Peyer's patch (tissue), 4 donors: ENCODE measurements around the gene CYREN. TPM values are rescaled to one million over a fixed set of nuclear protein-coding genes. Genes with fewer than 3 reads are reported as not detected.
"Not testable (repeated sequence)": the region's sequence is repeated elsewhere in the genome, so short reads cannot be mapped to it uniquely, and the experiment has no call there.

Source experiments
- DNase-seq, 3 donors: peaks; one replicate each; pipeline ENCODE4 v3.0.0-alpha.2; 2017 to 2019
- H3K27ac ChIP-seq, 4 donors: fragments of 200-600 bp; sonication (generic); one replicate each; pipeline ENCODE4 v1.5.1; 2016 to 2019
- H3K27me3 ChIP-seq, 2 donors: fragments of 200-600 bp; sonication (generic); one replicate each; pipeline ENCODE4 v1.5.1; 2019
- H3K36me3 ChIP-seq, 3 donors: fragments of 200-600 bp; sonication (generic); one replicate each; pipeline ENCODE4 v1.5.1; 2016 to 2019
- H3K4me1 ChIP-seq, 4 donors: fragments of 200-600 bp; sonication (generic); one replicate each; pipeline ENCODE4 v1.5.1; 2016 to 2019
- H3K4me3 ChIP-seq, 4 donors: fragments of 200-600 bp; sonication (generic); 1 replicate in 3 of 4; 2 replicates in 1 of 4; pipeline ENCODE4 v1.5.1; 2016 to 2019; ENCODE audit warnings: mild to moderate bottlenecking in 1 of 4
- H3K9me3 ChIP-seq, 4 donors: fragments of 200-600 bp; sonication (generic); one replicate each; pipeline ENCODE4 v1.5.1; 2016 to 2019; ENCODE audit warnings: mild to moderate bottlenecking in 1 of 4
- POLR2A ChIP-seq, 2 donors: fragments of 450-650 bp; IDR thresholded peaks; one replicate each; pipeline ENCODE4 v1.5.1; 2017; ENCODE audit warnings: antibody characterized with exemption in 2 of 2, mild to moderate bottlenecking in 2 of 2, moderate library complexity in 2 of 2
- total RNA-seq, 4 donors: library from RNA; depleted of rRNA; stranded (reverse); fragments of >200 nt; gene quantifications; one replicate each; pipeline ENCODE4 v1.1.0, GENCODE V29; 2016
- TF ChIP-seq, protein P1 (sequence below), 6 experiments: fragments of 450-650 bp in 4 of 6; fragments of 200-600 bp in 2 of 6; sonication (generic) in 1 of 6; IDR thresholded peaks; one replicate each; pipeline ENCODE4 v1.5.1; 2017 to 2019; ENCODE audit warnings: antibody characterized with exemption in 6 of 6, mild to moderate bottlenecking in 3 of 6, moderate library complexity in 1 of 6

Gene CYREN, protein sequence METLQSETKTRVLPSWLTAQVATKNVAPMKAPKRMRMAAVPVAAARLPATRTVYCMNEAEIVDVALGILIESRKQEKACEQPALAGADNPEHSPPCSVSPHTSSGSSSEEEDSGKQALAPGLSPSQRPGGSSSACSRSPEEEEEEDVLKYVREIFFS
- total RNA-seq: 10 to 100 TPM; 32.4 to 66.8 (median 42.5) TPM

DNA sequence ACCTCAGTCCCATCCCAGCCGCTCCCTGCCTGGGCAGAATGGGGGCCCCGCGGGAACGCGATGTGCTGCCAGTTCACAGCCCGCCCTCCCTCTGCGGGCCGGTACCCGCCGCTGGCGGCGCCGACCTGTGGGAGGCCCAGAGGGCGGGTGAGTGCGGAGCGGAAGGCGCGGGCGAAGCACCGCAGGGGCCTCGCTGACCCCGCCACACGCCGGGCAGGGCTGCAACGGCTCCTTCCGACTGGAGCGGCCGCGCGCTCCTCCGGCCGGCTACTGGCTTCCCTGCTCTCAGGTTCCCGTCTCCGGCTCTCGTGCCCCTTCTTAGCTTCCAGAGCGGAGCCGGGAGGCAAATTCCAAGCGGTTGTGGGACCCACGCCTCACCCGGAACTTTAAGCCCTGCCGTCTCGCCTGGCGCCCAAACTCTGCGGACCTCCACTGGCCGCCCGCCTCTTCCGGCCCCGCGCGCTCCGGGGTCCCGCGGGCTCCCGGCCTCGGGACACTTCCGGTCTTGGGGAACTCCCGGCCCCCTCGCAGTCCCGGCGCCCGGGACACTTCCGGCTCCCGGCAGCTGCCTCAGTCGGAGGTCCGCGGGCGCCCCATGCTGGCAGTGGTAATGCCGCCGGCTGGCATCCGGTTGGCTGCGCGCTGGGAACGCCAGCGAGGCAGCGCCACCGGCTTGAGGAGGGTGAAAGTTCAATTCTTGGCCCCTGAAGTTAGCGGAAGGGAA lies at the start of gene CYREN:
CYREN (minus strand) TSS at position 434 of the 724 bp plus-strand sequence. CDS start 1,785 bp downstream, outside the sequence.
- peak within 1 kb of the TSS; percentile 95 to 97 (median 96) for H3K27ac ChIP-seq
- peak within 1 kb of the TSS; percentile 62 to 91 (median 70) for H3K4me3 ChIP-seq
- H3K36me3 ChIP-seq: peaks cover 0 to 30% (median 0%) of the 10 kb centered on the region in 3 donors
- DNase-seq: peak; percentile 94 to 97 (median 97)
- peaks cover 3 to 35% (median 6%) of the 10 kb centered on the region in 4 donors for H3K4me1 ChIP-seq
- no peaks in the 10 kb centered on the region for H3K27me3 ChIP-seq
- H3K9me3 ChIP-seq: no peaks in the 10 kb centered on the region
- TF ChIP-seq POLR2A (IDR thresholded peaks at IDR 0.05): peak; percentile 56 to 63
- TF ChIP-seq, protein P1, sequence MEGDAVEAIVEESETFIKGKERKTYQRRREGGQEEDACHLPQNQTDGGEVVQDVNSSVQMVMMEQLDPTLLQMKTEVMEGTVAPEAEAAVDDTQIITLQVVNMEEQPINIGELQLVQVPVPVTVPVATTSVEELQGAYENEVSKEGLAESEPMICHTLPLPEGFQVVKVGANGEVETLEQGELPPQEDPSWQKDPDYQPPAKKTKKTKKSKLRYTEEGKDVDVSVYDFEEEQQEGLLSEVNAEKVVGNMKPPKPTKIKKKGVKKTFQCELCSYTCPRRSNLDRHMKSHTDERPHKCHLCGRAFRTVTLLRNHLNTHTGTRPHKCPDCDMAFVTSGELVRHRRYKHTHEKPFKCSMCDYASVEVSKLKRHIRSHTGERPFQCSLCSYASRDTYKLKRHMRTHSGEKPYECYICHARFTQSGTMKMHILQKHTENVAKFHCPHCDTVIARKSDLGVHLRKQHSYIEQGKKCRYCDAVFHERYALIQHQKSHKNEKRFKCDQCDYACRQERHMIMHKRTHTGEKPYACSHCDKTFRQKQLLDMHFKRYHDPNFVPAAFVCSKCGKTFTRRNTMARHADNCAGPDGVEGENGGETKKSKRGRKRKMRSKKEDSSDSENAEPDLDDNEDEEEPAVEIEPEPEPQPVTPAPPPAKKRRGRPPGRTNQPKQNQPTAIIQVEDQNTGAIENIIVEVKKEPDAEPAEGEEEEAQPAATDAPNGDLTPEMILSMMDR (IDR thresholded peaks at IDR 0.05): peak in 5 of 6 experiments; percentile 56 to 90 (median 77)

DNA sequence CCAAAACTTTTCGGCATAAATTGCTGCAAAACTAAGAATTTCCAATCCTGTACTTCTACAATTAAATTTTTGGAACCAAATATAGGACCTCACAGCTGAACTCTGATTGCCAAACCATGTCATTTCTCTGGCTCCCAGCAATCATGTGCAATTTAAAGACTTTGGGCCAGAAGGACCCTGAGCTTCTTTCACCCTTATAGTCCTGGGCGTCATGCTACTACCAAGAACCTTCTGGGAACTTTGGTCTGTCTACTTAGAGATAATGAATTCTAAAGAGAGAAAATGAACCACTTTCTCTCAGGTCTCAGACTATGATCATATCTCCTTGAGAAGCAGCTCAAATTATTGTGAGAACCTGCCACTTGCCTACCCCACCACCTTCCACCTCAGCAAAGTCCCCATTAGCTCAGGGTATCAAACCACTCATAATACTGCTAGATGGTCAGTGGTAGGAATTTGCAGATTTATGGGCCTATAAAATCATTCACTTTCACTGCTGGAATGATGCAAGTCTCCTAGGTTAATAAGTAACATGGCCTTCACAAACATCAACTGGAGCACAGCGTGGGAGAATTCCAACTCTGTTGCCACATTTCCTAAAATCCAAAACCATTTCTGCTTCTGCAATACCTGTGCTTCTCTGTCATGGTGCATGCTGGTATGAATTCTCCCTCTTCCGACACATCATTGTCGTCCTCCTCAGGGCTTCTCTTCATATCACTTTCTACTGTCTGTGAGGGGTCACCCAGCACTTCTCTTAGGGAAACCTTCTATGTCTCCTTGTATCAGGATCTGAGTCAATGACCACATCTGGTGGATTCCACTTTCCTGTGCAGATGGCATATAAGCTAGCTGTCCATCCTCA lies 47.4 kb upstream of the CYREN start:
- no peak for DNase-seq
- Histone ChIP-seq H3K27ac (peak overlapping the region in 1 of 4 donors; percentile 5), H3K27me3 (no peaks in the 10 kb centered on the region), H3K4me1 (no peaks in the 10 kb centered on the region), H3K4me3 (no peak overlapping the region), H3K9me3 (no peaks in the 10 kb centered on the region), H3K36me3 (no peaks in the 10 kb centered on the region)
- TF ChIP-seq POLR2A (IDR thresholded peaks at IDR 0.05): no peak
- TF ChIP-seq, protein P1 (IDR thresholded peaks at IDR 0.05): no peak

DNA sequence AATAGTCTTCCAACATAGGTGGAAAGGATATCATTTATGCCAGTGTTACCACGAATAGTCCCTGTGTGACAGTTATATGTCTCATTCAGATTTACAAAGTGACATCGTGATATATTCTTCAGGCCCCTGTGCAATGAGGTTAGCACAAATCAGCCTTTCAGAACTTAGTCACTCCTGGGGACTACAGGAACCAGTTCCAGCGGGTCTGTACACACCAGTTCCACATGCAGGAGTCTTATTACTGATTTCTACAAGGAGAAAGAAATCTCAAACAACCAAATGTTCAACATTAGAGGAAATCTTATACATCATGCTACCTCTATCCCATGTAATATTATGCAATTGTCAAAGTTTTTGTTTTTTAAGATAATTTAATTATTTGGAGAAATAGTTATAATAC lies 45.2 kb upstream of the CYREN start:
- H3K36me3 ChIP-seq: no peaks in the 10 kb centered on the region
- TF ChIP-seq, protein P1 (IDR thresholded peaks at IDR 0.05): no peak
- no peak overlapping the region for H3K27ac ChIP-seq
- no peak for DNase-seq
- no peaks in the 10 kb centered on the region for H3K9me3 ChIP-seq
- H3K4me3 ChIP-seq: no peak overlapping the region
- no peaks in the 10 kb centered on the region for H3K27me3 ChIP-seq
- H3K4me1 ChIP-seq: peaks cover 0 to under 1% (median 0%) of the 10 kb centered on the region in 4 donors

DNA sequence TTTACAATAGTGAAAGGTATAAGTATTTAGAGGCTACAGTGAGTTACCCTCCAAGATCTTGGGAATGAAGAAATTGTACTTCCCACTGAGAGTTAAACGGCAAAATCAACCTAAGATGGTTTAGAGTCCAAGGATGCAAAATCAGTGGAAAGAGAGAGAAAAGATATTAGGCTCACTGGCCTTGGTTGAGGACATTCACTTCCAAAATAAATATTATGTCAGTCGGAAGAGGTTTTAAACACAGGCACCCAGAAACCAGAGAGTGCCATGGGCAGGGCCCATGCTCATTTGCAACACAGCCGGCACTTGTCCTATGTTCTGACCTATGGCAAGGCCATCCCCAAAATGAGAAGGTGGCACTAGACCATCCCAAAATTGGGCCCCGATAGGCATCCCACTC lies 44.7 kb upstream of the CYREN start:
- DNase-seq: no peak
- Histone ChIP-seq H3K4me3 (no peak overlapping the region), H3K27me3 (no peaks in the 10 kb centered on the region), H3K4me1 (peaks cover 0 to 5% (median 1%) of the 10 kb centered on the region in 4 donors), H3K36me3 (no peaks in the 10 kb centered on the region), H3K9me3 (no peaks in the 10 kb centered on the region), H3K27ac (no peak overlapping the region)
- TF ChIP-seq, protein P1 (IDR thresholded peaks at IDR 0.05): no peak
- TF ChIP-seq POLR2A (IDR thresholded peaks at IDR 0.05): no peak

DNA sequence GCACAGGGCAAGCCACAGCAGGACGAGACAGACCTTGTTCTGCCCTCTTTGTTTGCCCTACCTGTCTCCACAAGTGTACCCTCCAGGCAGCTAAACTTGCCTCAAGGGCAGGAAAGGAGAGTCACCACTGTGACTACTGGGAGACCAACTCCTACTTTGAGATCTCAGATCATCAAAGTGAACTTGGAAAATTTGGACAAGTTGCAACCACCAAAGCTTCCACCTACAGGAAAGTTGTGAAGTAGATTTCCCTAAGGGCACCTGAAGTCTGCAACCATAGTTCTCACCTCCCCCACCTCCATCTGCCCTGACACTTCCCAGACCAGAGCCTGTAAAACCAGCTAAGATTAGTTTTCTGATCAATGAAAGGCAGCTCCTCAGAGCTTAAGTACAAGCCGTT lies 43.3 kb upstream of the CYREN start:
- no peak overlapping the region for H3K27ac ChIP-seq
- no peak overlapping the region for H3K4me3 ChIP-seq
- no peaks in the 10 kb centered on the region for H3K36me3 ChIP-seq
- TF ChIP-seq, protein P1 (IDR thresholded peaks at IDR 0.05): no peak
- TF ChIP-seq POLR2A (IDR thresholded peaks at IDR 0.05): no peak
- no peaks in the 10 kb centered on the region for H3K9me3 ChIP-seq
- H3K27me3 ChIP-seq: no peaks in the 10 kb centered on the region
- no peak for DNase-seq
- peaks cover 0 to 16% (median 1%) of the 10 kb centered on the region in 4 donors for H3K4me1 ChIP-seq

DNA sequence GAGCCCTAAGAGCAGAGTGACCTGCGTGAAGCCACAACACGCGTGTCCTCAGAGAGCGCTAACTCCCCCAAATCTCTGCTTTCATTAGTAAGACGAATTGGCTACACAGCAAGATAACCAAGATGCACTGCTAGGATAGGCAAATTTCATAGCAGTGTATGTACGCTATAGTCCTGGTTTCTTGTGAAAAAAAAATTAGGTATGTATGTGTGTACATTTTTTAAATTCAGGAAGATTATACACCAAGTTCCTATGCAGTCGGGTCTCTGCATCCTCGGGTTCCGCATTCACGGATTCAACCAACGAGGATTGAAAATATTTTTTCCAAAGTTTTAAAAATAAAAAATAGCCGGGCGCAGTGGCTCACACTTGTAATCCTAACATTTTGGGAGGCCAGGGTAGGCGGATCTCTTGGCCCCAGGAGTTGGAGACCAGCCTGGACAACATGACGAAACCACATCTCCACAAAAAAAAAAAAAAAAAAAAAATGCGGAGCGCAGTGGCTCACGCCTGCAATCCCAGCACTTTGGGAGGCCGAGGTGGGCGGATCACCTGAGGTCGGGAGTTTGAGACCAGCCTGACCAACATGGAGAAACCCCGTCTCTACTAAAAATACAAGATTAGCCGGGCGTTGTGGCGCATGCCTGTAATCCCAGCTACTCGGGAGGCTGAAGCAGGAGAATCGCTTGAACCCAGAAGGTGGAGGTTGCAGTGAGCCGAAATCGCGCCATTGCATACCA lies 41.6 kb upstream of the CYREN start:
- H3K9me3 ChIP-seq, H3K36me3 ChIP-seq, H3K27me3 ChIP-seq: not testable (repeated sequence)
- Histone ChIP-seq H3K4me1 (peaks cover 0 to 22% (median 1%) of the 10 kb centered on the region in 4 donors), H3K4me3 (peak overlapping the region; percentile 60 to 87 (median 74)), H3K27ac (peak overlapping the region; percentile 67 to 90 (median 83))
- DNase-seq: peak in 1 of 3 donors; percentile 22
